GM18498 (cell line): ENCODE measurements around the gene DAAM2.

Experiments
- ATAC-seq: cut with Tn5 transposase; IDR thresholded peaks from one replicate; pipeline ENCODE4 v1.9.1; 2021; ENCODE audit warnings: mild to moderate bottlenecking, moderate library complexity; ENCODE audit not compliant: unreplicated experiment

The DAAM2 gene

DNA sequence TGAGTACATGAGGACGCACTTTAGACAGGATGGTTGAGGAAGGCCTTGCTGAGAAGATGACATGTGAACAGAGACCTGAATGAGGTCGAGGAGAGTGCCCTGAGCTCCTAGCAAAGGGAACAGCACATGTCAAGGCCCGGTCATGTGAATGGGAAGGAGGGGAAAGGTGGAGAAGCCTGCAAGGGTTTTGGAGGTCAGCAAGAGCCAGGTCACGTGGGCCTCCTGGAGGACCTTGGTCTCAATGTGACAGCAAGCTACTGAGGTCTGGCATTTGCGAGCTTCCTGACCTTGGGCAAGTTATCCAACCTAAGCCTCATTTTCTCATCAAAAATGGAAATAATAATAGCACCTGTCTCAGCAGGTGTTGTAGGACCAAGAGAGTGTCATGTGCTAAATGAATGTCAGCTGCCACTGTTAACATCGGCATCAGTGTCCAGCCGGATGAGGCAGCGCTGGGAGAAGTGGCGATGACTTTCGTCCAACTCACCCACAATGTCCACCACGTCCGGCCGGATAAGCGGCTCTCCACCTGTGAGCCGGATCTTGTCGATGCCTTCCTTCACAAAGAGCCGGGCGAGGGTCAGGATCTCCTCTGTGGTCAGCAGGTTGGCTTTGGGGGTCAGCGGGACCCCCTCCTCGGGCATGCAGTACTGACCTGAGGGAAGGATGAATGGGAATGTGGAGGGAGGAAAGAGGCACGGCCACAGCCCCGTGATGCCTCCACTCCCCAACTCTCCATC lies 133.2 kb downstream of the DAAM2 start:
- no peak for ATAC-seq

DNA sequence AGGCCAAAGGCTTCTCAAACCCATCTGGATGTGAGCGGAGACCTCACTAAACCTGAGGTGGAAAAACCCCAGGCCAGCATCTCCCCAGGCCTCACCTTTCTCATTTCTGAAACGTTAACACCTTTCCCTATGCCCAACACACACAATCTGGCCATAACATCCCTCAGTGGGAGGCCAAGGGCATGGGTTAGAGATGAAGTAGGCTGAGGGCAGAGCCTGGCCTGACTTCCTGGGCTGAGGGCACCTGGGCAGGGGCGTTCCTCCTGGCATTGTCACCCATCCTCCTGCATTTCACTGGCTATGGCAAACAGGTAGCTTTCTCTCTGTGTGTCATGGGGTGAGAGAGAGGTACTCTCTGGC lies 133.7 kb downstream of the DAAM2 start:
- ATAC-seq = no peak

DNA sequence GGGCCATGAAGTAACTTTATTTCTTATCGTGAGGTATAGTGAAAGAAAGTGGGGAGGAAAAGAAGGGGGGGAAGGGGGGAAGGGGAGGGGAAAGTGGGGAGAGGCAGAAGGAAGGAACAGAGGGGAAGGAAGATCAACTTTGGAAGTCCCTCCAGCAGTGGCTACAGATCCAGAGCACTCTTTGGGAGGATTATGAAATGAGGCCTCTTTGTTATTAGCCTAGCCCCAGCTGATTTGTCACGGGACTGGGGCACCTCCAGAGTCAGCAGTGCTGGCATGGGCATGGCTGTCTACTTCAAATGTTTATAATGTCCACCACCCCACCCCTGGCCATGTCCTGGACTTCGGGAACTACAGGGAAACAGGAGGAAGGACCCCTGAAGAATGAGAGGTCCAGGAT lies 134.5 kb downstream of the DAAM2 start:
- no peak for ATAC-seq

DNA sequence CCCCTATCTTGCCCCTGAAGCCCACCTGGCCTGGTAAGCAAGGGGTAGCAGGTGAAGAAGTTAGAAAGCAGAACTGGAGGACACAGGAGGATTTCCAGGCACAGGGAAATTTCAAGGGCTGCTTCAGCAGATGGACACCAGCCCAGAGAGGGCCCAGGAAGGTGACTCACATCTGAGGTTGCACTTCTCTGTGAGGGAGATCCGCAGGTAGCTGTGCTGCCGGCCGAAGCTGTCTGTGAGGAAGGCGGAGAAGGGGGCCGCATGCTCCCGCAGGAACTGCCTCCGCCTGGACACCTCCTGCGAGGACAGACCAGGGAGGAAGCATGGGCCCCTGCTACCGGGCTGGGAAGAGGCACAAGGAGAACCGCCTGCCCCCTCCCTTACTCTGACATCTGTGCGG lies 135.0 kb downstream of the DAAM2 start:
- ATAC-seq = no peak

DNA sequence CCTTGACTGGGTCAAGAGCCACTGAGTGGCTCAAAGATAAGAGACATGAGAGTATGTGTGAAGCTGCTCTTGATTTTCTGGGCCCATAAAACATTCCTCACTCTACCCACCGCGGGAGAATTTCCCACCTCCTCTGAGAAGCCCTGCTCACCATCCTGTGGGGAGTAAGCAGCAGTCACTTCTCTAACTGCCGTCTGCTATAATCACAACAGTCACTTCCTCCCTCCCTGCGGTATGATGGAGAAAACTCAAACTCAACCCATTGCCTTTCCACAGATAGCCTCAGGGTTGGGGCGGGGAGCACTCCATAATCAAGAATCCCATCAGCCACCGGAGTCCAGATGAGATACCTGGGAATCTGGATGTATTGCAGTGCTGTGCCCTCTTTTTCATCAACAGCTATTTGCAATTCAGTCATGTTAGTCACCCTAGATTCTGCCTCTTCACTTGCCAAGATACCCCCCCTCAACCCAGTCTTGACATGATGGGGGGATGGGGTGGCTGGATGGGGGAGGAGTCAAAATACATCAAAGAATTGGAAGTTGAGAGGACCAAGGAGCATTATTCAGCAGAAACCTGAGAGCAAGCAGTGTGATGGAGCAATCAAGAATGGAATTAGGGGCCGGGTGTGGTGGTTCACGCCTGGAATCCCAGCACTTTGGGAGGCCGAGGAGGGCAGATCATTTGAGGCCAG lies 137.0 kb downstream of the DAAM2 start:
- ATAC-seq = no peak

DNA sequence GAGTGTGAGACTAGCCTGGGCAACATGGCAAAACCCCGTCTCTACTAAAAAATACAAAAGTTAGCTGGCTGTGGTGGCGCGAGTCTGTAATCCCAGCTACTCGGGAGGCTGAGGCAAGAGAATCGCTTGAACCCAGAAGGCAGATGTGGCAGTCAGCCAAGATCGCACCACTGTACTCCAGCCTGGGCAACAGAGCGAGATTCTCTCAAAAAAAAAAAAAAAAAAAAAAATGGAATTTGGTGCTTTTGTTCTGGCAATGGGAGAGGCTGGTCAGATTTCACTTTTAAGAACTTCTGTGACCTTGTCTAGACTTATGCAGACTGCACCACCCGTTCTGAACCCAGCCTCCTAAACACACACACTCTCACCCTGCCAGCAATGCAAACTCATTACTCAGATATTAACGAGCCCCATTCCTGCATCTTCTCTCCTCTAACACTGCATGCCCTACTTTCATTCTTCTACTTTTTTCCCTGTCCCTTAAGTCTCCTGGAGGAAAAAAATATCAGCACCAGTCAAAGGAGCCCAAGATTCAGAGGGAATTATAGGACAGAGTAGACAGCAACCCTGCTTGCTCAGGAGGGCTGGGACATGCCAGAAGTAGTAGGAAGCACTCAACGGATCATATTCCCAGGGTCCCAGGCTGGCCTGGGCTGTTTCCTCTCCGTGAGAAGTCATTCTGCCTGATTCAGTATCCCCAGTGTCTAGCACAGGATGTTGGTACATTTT lies 137.7 kb downstream of the DAAM2 start:
- no peak for ATAC-seq

DNA sequence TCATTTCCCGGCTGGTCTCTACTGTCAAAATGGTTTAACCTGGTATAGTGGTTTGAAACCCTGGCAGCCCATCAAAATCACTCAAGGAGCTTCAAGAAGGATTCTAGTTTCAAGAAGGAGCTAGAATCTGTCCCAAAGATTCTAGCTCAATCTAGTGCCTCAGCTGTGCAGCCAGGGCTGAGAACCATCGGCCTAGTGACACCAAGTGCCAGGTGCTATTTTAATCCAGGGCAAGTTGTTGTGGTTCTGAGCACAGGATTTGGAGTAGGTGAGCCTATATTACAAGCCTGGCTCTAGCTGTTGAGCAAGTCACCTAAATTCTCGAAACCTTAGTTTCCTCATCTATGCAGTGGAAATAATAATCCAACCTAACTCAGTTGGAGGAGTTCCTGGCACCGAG lies 138.4 kb downstream of the DAAM2 start:
- no peak for ATAC-seq

DNA sequence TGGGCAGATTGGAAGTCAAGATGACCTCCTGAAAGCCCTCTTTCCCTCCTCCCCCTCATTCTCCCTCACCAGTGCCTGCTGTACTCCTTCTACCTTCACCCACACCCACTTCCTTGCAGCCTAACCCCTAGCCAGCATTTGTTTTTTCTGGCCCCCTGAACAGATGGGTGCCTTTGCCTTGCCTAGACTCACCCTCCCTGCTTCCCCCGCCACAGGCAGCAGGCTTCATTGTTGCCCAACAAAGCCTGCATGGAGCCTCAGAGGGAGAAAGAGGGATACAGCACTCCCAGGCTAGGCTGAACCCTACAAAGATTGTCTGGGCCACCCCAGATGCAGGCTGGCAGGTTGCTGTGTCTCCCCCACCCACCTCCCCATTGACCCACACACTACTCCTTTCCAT lies 139.4 kb downstream of the DAAM2 start:
- ATAC-seq = no peak

DNA sequence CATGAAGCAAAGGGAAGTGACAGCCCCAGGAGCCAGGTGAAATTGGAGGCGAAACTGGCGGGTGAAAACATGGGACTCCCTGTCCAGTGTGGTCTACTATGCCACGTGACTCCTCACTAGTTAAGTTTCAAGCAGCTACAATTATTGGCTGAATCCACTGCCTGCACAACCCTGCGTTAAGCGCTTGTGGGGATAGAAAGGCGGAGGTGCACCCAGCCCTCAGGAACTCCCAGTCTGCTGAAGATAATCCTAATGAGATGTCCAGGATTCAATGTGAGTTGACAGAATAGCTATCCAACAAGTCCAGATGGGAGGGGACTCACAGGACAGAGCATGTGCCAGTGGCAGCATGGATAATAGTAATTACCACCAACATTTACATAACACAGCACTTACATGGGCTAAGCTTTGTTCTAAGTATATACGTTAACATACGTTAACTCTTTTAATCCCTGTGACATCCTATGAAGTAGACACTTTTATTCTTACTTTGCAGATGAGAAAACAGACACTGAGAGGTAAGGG lies 140.3 kb downstream of the DAAM2 start:
- ATAC-seq = no peak

DNA sequence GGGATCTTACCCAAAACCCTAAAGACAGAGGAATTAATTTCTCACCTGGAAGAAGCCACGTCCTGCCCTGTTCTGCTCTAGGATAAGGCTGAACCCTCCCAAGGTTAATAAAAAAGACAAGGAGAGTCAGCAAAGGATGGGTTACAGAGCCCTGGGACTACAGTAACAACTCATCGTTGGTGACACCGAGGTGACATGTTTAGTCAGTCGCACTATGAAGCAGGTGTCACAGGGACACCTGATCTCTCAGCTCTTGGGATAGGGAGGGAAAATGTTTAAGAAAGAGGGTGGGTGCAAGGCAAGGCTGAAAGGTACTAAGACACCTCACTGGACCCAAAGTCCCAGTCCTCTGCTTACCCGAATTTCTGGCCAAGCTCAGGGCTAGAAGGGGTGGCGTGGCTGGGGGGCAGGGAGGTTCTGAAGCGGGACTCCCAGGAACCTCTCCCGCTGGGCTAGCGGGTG lies 141.5 kb downstream of the DAAM2 start:
- ATAC-seq = no peak

DNA sequence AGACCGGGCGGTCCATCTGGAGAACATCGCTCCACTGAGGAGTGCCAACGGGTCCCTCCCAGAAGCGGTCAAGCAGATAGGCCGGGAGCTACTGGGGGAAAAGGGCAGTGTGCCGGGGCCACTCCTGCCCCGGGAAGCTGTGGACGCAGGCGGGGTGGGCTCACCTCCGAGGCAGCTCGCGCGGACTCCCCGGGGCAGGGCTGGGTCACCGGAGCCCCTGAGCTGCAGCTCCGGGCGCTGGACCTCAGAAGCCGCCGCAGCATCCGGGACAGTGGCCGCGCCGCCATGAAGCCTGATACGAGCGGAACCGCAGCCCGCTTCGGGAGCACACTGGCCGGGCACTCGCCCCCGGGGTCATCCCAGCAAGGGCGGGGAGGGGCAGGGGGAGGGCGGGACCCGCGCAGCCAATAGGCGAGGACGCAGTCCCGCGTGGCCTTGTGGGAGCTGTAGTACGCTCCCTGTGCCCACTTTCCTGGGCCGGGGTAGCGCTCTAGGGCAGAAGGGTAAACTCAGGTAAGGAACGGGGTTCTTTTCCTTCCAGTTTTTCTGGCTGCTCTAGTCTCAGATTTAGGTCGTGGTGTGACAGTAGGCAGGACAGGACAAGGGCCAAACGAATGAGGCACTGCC lies 142.1 kb downstream of the DAAM2 start, which contains the start of gene MOCS1:
MOCS1 (minus strand) TSS at position 332 of the 627 bp plus-strand sequence; CDS start at position 287, 45 bp downstream.
- ATAC-seq = no peak

DNA sequence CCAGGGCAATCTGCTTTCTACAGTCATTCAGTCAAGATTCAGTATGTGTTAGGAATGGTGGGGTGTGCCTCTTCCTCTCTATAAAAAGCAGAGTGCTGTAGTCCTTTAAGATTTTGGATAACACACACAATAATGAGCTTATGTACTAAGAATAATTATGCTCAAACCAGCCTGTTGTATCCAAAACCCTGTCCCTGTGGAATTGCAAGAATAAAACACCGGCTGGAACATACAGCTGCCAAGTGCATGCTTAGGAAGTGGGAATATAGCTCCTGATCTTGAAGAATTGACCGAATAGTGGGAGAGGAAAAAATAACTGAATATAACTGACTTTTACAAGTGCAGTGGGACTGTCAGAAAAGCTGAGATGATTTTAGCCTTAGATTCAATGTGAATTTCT lies 143.1 kb downstream of the DAAM2 start:
- no peak for ATAC-seq

DNA sequence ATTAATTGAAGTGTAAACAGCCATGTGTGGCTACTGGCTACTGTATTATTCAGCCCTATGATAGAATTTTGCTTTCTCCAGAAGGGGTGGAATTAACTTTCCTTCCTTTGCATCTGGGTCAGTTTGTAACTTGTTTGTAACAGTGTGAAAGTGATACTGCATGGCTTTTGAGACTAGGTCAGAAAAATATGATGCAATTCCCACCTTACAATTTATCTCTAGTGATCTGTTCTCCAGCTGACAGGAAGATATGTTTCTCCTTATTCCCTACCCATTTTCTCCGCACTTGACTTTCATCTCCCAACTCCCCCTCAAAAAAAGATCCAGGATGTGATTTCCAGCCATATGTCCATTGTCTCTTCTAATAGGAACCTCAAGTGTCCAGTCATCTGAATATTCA lies 144.7 kb downstream of the DAAM2 start:
- no peak for ATAC-seq

DNA sequence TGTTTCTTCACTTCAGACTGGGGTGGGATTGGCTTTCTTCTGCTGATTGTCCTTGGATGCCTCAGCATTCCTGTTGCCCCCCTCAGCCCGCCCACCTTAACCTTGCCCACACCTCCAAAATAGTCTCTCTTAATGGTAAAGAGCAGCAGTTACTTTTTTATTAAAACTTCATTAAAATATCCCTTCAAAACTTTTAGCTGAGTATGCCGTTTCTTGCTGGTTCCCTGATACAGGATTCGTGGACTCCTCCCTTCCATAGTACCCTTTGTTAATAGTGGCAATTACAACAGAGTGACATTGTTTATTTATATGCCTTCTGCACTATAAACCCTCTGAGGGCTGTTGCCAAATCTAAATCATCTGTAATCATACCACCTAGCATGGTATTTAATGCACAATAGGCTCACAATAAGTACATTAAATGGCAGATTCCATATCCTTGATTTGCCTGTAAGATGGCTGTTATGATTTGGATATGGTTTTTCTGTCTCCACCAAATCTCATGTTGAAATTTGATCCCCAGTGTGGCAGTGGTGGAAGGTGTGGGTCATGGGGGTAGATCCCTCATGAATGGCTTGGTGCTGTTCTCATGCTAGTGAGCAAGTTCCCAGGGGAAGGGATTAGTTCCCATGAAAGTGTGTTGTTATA lies 145.6 kb downstream of the DAAM2 start:
- no peak for ATAC-seq

DNA sequence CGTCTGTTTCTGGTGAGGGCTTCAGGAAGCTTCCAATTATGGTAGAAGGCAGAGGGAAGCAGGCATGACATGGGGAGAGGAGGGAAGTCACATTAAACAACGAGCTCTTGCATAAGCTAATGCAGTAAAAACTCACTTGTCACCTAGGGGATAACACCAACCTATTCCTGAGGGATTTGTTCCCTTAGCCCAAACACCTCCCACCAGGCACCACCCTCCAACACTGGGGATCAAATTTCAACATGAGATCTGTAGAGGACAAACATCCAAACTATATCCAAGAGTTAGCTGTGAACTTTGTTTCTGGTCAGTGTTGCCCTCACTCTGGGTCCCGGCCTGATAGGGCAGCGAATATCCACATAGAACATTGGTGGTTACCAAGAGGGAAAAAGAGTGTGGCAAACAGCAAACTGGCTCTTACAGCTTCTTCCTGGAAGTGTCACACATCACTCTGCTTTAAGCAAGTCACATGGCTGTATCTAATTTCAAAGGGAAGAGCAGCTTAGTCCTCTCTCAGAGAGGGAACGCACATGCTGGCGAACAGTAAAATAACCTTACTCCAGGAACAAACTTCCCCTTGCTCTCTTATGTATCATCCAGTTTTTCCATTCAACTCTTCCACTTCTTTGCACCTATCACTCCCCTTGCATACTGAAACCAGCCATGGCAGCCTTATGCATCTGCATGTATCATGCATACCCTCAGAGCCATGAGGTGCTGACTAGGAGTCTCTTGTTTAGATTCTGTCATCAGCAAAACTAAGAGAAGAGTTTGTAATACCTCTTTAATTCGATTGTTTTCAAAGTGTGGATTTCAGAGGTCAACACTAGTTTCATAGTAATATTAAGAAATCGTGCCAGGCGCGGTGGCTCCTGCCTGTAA lies 146.8 kb downstream of the DAAM2 start:
- ATAC-seq = no peak

DNA sequence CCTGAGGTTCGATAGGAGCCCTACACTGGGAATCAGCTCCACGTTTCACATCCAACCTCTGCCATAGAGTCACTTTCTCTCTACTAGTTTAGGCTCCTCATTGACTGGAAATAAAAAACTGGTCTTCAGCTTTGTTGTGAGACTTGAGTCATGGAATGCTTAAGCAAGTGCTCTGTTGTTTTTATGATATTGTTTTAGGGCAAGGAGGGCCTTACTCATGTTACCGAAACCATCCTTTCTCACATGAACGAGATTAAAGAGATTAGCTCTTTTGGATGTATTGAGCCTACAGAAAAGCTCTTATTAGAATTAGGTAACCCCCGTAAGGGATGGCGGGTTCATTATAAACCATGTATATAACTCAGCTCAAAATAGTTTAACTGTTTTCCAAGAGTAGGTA lies 149.0 kb downstream of the DAAM2 start:
- no peak for ATAC-seq

DNA sequence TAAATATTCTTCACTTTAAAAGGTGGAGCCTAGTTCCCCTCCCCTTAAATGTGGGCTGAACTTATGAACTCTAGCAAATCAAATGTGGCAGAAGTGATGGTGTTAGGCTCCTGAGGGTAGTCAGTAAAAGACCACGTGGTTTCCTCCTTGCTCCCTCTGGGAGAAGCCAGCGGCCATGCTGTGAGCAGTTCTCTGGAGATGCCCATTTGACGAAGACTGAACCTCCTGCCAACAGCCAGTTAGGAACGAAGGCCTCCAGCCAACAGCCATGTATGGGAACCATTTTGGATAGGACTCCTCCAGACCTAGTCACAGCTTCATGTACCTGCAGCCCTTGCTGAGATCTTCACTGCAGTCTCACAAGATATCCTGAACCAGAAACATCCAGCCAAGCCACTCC lies 149.6 kb downstream of the DAAM2 start:
- no peak for ATAC-seq

DNA sequence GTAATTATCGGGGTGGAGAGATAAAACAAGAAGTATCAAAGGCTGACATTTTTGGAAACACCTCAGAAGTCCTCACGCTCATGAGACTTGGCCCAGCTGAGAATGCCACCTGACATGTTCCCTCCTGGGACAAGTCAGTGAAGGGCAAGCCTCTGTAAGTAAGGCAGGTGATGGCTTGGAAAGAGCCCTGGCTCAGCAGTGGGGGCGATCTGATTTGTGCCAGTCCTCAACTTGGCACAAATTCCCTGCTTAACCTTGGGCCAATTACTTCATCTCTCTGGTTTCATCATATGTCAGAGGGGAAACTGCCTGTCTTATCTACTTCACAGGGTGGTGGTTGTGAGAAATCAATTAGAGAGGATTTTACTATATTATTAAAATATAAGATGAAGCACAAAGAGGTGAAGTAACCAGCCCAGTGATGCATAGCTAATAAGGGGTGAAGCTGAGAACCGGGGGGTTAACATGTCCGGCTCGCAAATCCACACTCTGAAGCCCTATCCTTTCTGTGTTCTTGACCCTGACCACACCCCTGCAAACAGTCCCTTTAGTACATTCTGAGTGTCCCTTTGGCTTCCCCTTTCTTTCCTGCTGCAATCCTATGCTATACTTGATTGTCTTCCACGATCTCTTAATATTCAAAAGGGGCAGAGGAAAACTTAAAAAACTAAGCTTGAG lies 150.9 kb downstream of the DAAM2 start:
- ATAC-seq = no peak

DNA sequence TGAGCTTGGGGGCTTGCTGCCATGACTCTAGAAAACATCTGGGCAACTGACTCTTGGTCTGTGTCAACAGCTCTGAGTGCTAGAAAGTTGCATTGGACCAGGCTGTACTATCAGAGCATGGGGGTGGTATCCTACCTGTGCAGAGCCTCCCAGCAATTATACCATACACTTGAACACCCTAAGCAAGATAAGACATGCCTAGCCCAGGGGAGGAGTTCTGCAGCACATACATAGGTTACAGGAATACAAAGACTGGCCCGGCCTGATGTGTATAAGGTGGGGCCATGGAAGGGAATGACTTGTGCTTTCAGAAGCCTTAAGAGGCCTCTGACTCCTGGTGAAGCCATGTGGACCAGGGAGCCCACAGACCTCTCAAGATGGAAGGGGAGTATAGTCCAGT lies 153.4 kb downstream of the DAAM2 start:
- ATAC-seq = no peak
